Measurements from ENCODE around the gene UBE2D4. TPM values are rescaled to one million over a fixed set of nuclear protein-coding genes. Genes with fewer than 3 reads are reported as not detected.
"Not testable (repeated sequence)": the region's sequence is repeated elsewhere in the genome, so short reads cannot be mapped to it uniquely, and the experiment has no call there.

UBE2D4 gene
- total RNA-seq, 1 donor from 2014 or later = 17.3 TPM

DNA sequence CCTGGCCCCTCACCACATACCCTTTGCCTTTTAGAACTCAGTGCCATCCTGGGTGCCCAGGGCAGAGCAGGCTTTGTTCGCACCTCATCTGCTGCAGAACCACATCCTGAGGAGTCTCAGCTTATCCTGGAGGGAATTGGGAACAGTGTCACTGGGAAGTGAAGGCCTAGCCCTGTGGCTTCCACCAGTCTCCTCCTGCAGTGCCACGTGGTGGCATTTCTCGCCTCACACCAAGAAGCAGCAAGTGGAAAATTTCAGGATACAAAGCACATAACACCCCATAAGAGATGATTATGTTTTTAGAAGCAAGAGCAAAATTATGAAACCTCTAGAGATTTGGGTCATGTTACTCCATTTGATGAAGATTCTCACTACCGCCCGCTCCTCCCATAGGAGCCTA lies 26.8 kb downstream of the UBE2D4 start:
- DNase-seq (ENCODE audit: low spot score, unreplicated experiment) = no peak
- no peak overlapping the region for H3K4me3 Mint-ChIP-seq (ENCODE audit: low read depth)

DNA sequence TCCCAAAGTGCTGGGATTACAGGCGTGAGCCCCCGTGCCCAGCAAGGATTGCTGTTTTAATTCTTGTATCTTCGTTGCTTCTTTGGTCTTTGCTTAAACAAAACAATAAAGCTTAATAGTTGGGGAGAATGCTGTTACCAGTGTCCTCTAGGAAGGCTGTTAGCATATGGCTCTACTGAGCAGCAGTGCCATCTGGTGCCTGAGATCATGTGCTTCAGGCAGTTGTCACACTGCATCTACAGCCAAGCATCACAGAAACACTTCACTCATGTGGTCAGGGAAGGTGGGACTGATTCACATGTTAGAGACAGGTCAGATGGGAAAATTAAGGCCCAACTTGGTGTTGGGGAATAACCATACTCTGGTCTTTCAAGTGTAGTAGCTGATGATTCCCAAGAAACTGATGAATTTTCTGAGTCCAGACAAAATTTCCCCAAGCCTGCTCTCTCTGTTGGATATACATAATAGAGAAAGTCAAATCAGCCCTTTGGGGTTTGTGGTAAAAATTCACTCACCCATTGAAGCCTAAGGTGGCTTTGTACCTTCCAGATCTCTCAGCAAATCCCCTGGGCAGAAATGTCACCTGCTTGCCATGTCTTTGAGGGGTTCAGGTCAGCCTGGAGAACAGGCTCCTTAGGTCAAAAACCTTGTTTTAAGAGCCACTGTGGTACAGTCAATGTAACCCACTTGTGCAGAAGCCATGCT lies 28.4 kb downstream of the UBE2D4 start:
- H3K4me3 Mint-ChIP-seq (ENCODE audit: low read depth) = no peak overlapping the region
- peaks cover 3% of the 10 kb centered on the region for H3K9me3 Mint-ChIP-seq (ENCODE audit: low read depth)
- TF ChIP-seq, protein P1, sequence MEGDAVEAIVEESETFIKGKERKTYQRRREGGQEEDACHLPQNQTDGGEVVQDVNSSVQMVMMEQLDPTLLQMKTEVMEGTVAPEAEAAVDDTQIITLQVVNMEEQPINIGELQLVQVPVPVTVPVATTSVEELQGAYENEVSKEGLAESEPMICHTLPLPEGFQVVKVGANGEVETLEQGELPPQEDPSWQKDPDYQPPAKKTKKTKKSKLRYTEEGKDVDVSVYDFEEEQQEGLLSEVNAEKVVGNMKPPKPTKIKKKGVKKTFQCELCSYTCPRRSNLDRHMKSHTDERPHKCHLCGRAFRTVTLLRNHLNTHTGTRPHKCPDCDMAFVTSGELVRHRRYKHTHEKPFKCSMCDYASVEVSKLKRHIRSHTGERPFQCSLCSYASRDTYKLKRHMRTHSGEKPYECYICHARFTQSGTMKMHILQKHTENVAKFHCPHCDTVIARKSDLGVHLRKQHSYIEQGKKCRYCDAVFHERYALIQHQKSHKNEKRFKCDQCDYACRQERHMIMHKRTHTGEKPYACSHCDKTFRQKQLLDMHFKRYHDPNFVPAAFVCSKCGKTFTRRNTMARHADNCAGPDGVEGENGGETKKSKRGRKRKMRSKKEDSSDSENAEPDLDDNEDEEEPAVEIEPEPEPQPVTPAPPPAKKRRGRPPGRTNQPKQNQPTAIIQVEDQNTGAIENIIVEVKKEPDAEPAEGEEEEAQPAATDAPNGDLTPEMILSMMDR (IDR thresholded peaks at IDR 0.05; ENCODE audit: unreplicated experiment) = peak; percentile 57
- no peaks in the 10 kb centered on the region for H3K27me3 Mint-ChIP-seq
- no peaks in the 10 kb centered on the region for H3K4me1 Mint-ChIP-seq (ENCODE audit: low read depth)
- no peak overlapping the region for H3K27ac Mint-ChIP-seq
- no peak for DNase-seq (ENCODE audit: low spot score, unreplicated experiment)
- peaks cover 10% of the 10 kb centered on the region for H3K36me3 Mint-ChIP-seq (ENCODE audit: insufficient read depth)

More for the DNA sequence above, 26.8 kb downstream of the UBE2D4 start:
- no peak overlapping the region for H3K27ac Mint-ChIP-seq
- TF ChIP-seq, protein P1 (IDR thresholded peaks at IDR 0.05; ENCODE audit: unreplicated experiment) = no peak
- peaks cover 7% of the 10 kb centered on the region for H3K36me3 Mint-ChIP-seq (ENCODE audit: insufficient read depth)
- H3K27me3 Mint-ChIP-seq = no peaks in the 10 kb centered on the region
- H3K9me3 Mint-ChIP-seq (ENCODE audit: low read depth) = no peaks in the 10 kb centered on the region
- no peaks in the 10 kb centered on the region for H3K4me1 Mint-ChIP-seq (ENCODE audit: low read depth)

DNA sequence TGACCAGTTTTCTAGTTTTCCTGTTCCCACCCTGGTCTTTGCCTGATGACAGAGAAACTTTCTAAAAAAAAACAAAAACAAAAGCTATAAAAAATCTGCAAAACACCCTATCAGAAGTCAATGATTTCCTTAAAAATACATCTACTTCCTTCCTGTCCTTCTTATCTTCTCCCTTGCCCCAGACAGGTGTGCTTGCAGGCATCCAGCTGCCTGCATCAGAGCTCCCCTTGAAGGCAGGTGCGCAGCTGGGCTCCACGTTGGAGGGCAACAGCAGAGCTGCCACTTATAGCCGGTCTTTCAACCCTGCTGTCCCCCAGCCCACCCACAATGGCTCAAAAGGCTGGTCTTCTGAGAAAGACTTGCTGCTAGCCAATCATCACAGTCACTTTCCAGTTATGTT lies 29.8 kb downstream of the UBE2D4 start:
- H3K27me3 Mint-ChIP-seq = no peaks in the 10 kb centered on the region
- H3K36me3 Mint-ChIP-seq (ENCODE audit: insufficient read depth) = peaks cover 18% of the 10 kb centered on the region
- TF ChIP-seq, protein P1 (IDR thresholded peaks at IDR 0.05; ENCODE audit: unreplicated experiment) = no peak
- no peaks in the 10 kb centered on the region for H3K4me1 Mint-ChIP-seq (ENCODE audit: low read depth)
- peaks cover 3% of the 10 kb centered on the region for H3K9me3 Mint-ChIP-seq (ENCODE audit: low read depth)
- H3K27ac Mint-ChIP-seq = no peak overlapping the region
- no peak for DNase-seq (ENCODE audit: low spot score, unreplicated experiment)
- no peak overlapping the region for H3K4me3 Mint-ChIP-seq (ENCODE audit: low read depth)

DNA sequence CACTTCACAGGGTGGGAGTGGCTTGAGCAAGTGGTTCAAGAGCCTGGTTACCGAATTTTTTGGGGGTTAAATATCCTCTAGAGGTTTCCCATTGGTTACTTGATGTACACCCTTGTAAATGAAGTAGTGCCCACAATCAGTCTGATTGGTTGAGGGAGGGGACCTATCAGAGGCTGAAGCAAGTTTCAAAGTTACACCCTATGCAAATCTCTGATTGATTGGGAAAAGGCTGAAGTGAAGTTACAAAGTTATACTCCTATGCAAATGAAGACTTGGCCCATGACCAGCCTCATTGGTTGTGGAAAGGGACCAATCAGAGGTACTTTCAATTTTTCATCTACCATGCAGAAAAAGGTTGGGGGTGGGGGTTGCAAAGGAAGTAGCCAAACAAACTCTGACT lies 34.7 kb downstream of the UBE2D4 start:
- H3K36me3 Mint-ChIP-seq (ENCODE audit: insufficient read depth) = peaks cover 14% of the 10 kb centered on the region

DNA sequence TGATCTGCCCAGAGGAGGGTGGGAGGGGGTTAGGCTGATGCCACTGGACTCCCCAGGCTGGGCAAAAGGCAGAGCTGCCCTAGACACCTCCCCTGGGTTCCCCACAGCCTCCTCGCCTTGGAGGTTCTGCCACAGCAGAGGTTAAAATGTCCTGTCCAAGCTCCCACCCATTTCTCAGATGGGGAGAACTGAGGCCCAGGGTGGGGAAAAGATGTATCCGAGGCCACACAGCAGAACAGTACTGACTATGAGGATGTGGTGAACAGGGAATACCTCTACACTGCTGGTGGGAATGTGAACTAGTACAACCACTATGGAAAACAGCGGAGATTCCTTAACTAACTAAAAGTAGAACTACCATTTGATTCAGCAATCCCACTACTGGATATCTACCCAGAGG lies 40.2 kb downstream of the UBE2D4 start:
- not testable (repeated sequence) for H3K27me3 Mint-ChIP-seq; H3K4me3 Mint-ChIP-seq (ENCODE audit: low read depth); H3K9me3 Mint-ChIP-seq (ENCODE audit: low read depth); H3K4me1 Mint-ChIP-seq (ENCODE audit: low read depth); H3K36me3 Mint-ChIP-seq (ENCODE audit: insufficient read depth); H3K27ac Mint-ChIP-seq; DNase-seq (ENCODE audit: low spot score, unreplicated experiment)

More for the DNA sequence above, 34.7 kb downstream of the UBE2D4 start:
- TF ChIP-seq, protein P1 (IDR thresholded peaks at IDR 0.05; ENCODE audit: unreplicated experiment) = no peak
- no peak for DNase-seq (ENCODE audit: low spot score, unreplicated experiment)
- no peak overlapping the region for H3K4me3 Mint-ChIP-seq (ENCODE audit: low read depth)
- H3K27me3 Mint-ChIP-seq = no peaks in the 10 kb centered on the region
- no peak overlapping the region for H3K27ac Mint-ChIP-seq
- H3K4me1 Mint-ChIP-seq (ENCODE audit: low read depth) = no peaks in the 10 kb centered on the region
- H3K9me3 Mint-ChIP-seq (ENCODE audit: low read depth) = peaks cover 3% of the 10 kb centered on the region

DNA sequence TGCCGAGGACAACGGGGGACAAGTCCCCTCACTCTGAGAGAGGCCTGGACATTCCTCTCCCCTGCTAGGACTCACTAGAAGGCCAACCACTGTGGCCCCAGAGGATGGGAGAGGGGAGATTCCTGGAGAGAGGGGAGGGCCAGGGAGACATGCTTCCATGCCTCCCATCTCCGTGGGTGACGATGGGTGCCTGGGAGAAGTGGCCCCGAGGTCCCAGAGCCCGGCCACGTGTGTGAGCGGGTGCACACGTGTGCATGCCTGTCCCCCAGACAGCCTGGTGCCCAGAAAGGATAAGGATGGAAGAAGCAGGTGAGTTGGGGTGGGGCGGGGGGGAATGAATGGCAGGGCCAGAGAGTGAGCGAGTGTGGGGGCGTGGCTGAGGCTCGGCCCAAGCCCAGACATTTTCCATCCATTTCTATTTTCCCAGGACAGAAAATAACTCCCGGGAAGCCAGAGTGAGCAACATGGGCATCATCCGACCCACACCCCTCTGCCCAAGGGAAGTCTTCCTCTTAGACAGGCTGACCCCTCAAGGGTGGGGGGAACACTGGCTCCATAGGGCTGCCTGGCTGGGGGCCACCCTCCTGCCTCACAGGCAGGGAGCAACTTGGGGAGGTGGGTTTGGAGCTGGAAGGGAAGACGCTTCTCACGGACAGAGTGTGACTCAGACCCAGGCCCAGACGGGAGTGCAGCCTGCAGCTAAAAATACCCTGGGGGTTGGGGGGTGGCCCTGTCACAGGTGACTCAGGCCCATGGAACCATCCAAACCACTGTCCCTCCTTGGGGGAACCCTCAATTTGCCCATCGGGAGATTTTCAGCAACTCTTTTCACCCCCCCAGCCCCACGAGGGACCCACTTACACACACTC lies 42.2 kb downstream of the UBE2D4 start:
- not testable (repeated sequence) for H3K4me1 Mint-ChIP-seq (ENCODE audit: low read depth); H3K9me3 Mint-ChIP-seq (ENCODE audit: low read depth); H3K27me3 Mint-ChIP-seq; DNase-seq (ENCODE audit: low spot score, unreplicated experiment); H3K27ac Mint-ChIP-seq; H3K36me3 Mint-ChIP-seq (ENCODE audit: insufficient read depth); H3K4me3 Mint-ChIP-seq (ENCODE audit: low read depth)

DNA sequence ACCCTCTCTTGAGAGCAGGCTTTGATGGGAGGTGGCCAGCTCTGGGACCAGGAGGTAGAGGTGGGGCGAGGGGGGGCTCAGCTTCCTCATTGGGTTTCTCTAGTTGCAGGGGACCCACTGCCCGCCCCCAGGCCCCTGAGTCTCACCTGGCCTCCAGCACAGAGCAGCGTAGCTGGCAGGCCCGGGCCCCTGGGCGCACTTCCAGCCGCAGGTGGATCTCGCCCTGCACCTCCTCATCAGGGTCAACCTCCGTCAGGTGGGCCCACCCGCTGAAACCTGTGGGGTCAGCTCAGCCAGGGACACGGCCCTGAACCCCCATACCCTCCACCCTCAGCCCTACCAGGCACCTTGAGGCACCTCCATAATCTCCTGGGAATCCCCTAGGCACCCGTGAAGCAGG lies 43.4 kb downstream of the UBE2D4 start:
- not testable (repeated sequence) for H3K4me1 Mint-ChIP-seq (ENCODE audit: low read depth); H3K27me3 Mint-ChIP-seq; DNase-seq (ENCODE audit: low spot score, unreplicated experiment); H3K36me3 Mint-ChIP-seq (ENCODE audit: insufficient read depth); H3K27ac Mint-ChIP-seq; H3K9me3 Mint-ChIP-seq (ENCODE audit: low read depth); H3K4me3 Mint-ChIP-seq (ENCODE audit: low read depth)

DNA sequence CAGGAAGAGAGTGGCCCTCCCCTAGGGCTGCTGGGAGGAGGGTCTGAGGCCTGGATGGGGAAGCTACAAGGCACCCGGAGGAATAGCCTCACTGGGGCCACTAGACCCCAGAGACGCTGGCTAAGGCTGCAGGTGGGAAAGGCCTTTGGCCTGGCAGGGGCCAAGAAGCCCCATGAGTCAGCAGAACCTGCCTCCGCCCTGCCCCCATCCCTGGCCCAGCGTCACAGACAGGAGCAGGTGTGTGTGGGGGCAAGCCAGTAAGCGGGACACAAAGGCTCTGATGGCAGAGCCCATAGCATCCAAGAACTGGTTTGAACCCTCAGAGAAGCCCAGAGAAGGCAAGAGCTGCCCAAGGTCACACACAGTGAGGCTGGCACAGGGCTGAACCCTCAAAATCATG lies 44.5 kb downstream of the UBE2D4 start:
- DNase-seq (ENCODE audit: low spot score, unreplicated experiment) = not testable (repeated sequence)

DNA sequence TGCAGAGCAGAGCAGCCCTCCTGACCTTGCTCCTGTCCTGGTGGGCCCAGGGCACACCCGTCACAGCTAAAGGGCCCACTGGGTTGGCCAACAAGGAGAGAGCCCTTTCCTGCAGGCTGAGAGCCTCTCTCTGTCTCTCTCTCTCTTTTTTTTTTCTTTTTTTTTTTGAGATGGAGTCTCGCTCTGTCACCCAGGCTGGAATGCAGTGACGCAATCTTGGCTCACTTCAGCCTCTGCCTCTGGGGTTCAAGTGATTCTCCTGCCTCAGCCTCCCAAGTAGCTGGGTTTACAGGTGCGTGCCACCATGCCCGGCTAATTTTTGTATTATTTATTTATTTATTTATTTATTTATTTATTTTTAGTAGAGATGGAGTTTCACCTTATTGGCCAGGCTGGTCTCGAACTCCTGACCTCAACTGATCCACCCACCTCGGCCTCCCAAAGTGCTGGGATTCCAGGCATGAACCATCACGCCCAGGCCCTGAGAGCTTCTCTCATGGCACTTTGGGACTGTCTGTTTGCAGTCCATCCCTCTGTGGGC lies 47.9 kb downstream of the UBE2D4 start:
- H3K36me3 Mint-ChIP-seq (ENCODE audit: insufficient read depth); H3K9me3 Mint-ChIP-seq (ENCODE audit: low read depth); H3K27me3 Mint-ChIP-seq; H3K27ac Mint-ChIP-seq; DNase-seq (ENCODE audit: low spot score, unreplicated experiment); H3K4me1 Mint-ChIP-seq (ENCODE audit: low read depth); H3K4me3 Mint-ChIP-seq (ENCODE audit: low read depth): not testable (repeated sequence)

More for the DNA sequence above, 44.5 kb downstream of the UBE2D4 start:
- H3K4me3 Mint-ChIP-seq (ENCODE audit: low read depth); H3K27me3 Mint-ChIP-seq; H3K27ac Mint-ChIP-seq; H3K9me3 Mint-ChIP-seq (ENCODE audit: low read depth); H3K4me1 Mint-ChIP-seq (ENCODE audit: low read depth); H3K36me3 Mint-ChIP-seq (ENCODE audit: insufficient read depth): not testable (repeated sequence)

Measured in progenitor cell of endocrine pancreas (in vitro differentiated cells).